ENCODE measurements around the gene SOX12.

The SOX12 gene

GRCh38 chr20:325045-325888, at the start of gene SOX12:
Gene SOX12, plus strand, starts transcription at chr20:325552. Its CDS starts 373 bp downstream, at chr20:325925.
- peak; percentile 91 for DNase-seq

DNA sequence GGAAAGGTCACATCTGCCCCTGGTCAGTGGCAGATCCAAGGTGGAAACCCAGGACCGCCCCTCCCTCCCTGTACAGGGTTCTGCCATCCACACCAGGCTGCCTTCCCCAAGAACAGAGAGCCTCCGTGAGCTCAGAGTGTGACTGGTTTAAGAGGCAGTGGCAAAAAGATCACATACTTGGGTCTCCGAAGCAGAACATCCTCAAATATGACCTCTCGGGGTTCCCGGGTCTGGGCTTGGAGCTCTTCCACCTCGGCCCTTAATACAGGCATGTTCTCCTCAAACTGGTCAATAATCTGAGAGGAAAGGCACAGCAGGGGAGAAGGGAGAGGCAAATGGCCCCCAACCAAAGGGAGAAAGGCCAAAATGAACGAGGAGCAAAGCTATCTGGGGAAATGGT, 49.6 kb upstream of the SOX12 start:
- no peak for DNase-seq

DNA sequence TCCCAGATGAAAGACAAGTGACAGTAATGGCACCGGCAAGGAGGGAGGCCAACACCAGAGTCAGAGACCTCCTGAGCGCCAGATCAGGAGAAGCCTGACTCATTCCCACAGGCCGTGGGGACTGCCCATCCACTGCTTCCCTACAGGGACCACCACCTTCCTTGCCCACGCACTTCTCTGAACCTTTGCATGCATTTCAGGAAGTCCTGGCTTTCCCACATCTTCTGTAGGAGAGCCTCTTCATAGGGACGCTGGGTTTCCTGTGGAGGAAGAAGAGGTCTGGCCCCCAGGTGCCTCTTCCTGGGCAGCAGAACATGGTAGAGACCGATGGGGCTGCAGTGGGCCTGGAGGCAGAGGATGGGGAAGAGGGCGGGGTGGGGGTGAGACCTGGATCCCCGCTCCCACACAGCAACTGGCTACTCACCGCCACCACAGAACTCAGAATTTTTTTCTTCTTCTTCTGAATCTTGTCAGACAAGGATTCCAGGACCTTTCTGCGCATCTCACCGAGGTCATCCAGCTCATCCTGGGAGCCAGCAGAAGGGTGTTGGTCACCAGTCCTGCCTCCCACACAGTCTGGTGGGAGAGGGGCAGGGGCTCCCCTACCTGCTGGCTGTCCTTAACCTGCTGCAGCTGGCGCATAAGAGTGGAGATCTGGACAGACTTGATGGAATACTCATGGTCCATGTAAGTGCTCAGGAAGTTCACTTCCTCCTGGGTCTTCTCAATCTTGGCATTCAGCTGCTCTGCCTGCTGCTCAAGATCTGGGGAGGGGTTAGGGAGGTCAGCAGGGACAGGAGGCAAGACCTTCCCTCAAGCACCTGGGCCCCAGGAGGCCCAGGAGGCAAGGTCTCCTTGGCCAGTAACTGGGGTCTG, 48.5 kb upstream of the SOX12 start:
- DNase-seq: no peak

GRCh38 chr20:277496-277781, 47.9 kb upstream of the SOX12 start:
- DNase-seq: no peak

DNA sequence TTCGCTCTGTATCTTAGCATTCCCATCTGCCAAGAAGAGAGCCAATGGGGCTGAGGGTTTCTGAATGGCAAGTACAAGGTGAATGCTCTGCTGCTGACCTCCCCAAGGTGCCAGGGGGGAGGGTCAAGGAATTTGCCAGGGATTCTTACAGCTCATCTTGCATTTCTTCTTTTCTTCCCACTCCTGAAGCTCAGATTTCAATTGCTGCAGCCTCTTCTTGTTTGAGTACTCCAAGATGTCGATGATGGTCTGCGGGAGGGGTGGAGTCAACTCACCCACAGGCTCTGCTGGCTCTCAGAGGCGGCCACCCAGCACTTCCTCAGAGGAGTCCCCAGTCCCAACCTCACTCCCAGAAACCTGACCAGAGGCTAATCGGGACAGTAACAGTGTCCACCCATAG, 47.2 kb upstream of the SOX12 start:
- no peak for DNase-seq

DNA sequence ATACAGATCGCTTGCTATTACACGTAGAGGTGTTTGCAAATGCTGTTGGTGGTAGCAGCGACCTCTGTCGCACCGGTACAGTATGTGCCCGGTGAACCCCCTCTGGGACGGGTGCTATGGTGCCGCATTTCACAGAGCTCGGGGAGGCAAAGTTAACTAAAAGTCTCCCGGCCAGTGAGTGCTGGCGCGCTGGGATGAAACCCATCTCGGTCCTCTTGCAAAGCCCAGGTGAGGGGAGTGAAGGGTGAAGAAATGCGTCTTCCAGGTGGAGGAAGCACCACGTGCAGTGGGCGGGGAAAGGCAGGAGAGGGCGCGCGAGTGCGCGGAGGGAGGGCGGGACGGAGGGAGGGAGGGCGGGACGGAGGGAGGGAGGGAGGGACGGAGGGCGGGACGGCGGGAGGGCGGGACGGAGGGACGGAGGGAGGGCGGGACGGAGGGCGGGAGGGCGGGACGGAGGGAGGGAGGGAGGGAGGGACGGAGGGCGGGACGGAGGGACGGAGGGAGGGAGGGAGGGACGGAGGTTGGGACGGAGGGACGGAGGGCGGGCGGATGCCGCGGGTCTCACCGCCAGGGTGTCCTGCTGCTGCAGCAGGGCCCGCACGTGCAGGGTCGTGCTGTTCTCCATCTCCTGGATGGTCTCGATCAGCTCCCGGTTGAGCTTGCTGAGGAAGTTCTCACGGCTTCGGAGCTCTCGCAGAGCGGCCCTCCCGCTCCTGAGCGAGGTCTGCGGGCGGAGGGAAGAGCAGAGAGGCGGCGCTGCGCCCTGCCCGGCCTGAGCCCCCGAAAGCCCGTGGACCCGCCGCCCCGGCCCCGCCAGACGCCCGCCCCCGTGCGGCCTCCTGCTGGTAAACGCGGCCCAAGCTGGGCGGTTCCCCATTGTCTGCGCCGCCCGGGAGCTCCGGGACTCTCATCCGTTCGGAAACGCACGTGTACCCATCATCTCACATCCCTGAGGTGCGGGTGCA, 46.5 kb upstream of the SOX12 start:
- DNase-seq: no peak

DNA sequence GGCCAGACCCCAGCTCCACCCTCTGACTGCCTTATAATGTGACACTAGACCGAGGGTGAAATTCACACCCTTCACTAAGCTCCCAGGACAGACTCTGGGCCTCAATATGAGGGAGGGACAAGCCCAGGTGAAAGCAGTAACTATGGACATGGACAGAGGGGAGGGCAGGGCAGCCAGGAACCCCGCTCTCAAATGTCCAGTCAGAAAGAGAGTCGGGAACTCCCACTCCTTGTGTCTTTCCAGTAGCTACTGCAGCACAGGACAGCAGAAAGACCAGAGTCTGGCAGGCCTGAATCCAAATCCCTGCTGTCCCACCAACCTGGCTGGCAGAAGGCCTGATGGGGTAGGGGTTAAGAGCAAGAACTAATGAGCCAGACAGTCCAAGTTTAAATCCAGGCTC, 41.2 kb upstream of the SOX12 start:
- DNase-seq: no peak

GRCh38 chr20:286508-286907, 38.8 kb upstream of the SOX12 start:
- no peak for DNase-seq

DNA sequence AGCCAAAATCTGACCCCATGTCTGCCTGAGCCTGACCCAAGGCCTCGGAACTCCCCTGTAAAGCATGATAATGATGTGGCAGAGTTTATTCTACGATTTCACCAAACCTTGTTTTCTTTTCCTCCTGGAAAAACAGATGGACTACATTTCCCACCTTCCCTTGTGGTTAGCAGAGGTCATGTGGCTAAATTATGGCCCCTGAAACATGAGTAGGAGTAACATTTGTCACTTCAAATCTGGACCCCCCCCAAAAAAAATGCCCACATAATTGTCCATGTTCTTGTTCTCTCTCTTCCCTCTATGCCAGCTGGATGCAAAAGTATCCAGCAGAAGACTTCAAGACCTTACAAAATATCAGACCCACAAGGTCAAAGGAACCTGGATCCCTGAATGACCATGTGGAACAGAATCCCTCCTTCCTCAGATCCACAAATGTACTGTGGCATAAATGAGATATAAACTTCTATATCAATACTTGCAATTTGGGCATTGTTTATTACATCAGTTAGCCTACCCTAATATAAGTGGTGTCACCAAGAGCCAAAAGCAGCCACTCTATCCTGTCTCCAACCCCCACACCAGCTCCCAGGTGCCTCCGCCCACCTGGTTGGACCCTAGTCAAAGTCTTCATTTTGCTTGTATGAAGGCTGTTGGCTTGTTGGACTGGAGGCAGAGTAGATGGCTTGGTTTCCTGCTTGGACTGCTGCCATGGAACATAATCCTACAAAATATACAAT, 36.2 kb upstream of the SOX12 start:
- no peak for DNase-seq

DNA sequence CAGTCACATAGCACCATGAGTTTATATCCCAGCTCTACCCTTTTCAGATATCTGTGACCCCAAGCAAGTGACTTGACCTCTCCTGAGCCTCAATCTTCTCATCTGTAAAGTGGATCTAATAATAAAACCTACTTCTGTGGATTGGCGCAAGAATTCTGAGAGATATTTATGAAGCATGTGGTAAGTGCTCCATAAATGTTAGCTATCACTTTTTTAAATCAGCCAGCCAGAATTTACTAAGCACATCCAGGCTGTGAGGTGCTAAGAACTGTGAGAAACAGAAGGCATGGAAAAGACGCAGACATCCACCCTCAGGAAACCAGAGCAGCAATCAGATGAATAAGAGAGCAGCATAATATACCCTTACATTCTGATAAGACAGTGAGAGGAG, 35.7 kb upstream of the SOX12 start:
- no peak for DNase-seq

DNA sequence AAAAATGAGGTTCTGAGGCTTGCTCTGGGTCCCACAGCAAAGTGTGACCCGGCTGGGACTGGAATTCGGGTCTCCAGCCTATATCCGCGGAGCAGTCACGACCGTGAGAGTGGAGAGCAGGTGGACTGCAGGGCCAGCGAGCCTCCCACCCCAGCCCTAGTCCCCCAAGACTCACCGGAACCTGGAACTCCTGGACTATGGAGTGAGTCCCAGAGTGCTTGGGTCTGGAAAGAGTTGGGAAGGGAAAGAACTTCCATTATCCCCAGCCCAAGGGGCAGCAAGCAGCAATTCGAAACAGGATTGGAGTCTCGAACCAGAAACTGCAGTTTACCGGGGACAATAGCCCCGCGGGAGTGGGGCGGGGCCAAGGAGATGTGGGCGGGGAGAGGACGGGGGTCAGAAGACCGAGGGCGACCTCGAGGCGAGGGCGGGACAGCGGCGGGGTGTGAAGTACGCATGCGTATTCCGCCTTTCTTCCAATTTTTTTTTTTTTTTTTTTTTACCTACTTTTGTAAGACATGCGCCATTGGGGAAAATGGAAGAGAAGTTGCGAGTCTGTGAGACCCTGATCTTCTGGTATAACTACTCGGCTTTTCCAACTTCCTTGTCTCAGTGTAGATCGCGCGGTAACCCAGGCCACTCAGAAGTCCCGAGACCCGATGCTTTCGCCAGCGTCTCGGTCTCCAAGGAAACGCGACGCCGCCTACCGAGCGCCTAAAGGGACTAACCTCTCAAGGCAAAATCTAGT, 35.1 kb upstream of the SOX12 start, which contains the start of gene C20orf96:
TSS of gene C20orf96 (minus strand) at position 667 of the 748 bp plus-strand sequence. CDS start at position 527, 140 bp downstream.
- DNase-seq: peak; percentile 82

- no peak for DNase-seq
These were observed 30.8 kb upstream of the SOX12 start for GRCh38 chr20:294602-295001.

GRCh38 chr20:295804-296203, 29.5 kb upstream of the SOX12 start:
- DNase-seq: no peak

DNA sequence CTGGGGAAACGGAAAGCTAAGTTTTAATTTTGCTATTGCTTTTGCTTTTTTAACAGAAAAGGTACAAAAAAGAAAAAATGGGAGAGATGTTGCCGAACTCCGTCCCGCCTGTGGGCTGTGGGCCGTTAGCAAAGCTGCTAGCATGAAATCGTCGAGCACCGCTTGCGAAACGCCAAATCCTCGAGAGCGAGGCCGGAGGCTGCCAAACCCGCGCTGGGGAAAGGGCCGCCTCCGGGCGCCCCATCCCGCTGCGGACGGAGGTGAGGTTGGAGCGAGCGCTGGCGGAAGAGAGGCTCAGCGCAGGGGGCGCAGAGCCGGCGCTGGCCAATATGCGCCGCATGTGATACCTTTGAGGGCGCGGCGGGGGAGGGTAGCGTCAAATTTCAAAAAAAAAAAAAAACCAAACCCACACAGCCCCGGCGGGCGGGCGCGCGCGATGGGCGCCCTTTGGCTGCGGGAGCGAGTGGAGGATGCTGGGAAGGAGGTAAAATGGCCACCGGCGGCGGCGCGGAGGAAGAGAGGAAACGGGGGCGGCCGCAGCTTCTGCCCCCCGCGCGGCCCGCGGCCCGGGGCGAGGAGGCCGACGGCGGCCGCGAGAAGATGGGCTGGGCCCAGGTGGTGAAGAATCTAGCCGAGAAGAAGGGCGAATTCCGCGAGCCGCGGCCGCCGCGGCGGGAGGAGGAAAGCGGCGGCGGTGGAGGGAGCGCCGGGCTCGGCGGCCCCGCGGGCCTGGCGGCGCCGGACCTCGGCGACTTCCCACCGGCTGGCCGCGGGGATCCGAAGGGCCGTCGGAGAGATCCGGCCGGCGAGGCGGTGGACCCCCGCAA, 28.0 kb upstream of the SOX12 start, which contains the start of gene ZCCHC3:
TSS of gene ZCCHC3 (plus strand) at position 473 of the 827 bp plus-strand sequence. CDS start at position 490, 17 bp downstream.
- DNase-seq: peak; percentile 95

DNA sequence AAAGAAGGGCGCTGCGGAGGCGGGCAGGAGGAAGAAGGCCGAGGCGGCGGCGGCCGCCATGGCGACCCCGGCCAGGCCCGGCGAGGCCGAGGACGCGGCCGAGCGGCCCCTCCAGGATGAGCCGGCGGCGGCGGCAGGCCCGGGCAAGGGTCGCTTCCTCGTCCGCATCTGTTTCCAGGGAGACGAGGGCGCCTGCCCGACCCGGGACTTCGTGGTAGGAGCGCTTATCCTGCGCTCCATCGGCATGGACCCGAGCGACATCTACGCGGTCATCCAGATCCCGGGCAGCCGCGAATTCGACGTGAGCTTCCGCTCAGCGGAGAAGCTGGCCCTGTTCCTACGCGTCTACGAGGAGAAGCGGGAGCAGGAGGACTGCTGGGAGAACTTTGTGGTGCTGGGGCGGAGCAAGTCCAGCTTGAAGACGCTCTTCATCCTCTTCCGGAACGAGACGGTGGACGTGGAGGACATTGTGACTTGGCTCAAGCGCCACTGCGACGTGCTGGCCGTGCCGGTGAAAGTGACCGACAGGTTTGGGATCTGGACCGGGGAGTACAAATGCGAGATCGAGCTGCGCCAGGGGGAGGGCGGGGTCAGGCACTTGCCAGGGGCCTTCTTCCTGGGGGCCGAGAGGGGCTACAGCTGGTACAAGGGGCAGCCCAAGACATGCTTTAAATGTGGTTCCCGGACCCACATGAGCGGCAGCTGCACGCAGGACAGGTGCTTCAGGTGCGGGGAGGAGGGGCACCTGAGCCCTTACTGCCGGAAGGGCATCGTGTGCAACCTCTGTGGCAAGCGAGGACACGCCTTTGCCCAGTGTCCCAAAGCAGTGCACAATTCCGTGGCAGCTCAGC, 27.2 kb upstream of the SOX12 start:
- DNase-seq: peak; percentile 89

DNA sequence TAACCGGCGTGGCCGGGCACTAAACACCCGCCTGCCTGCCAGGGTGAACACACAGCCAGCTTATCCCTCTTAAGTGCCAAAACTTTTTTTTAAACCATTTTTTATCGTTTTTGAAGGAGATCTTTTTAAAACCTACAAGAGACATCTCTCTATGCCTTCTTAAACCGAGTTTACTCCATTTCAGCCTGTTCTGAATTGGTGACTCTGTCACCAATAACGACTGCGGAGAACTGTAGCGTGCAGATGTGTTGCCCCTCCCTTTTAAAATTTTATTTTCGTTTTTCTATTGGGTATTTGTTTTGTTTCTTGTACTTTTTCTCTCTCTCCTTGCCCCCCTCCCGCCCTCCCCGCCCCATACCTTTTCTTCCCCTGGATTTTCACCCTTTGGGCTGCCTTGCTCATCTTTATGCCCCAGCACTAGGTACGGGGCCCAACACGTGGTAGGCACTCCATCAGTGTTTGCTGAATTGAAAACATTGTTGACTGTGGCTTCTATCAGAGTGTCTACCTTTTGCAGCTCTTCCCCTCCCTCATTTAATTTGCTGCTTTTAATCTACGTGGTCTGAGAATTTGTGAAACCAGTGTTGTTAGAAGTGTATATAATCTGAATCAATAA, 26.5 kb upstream of the SOX12 start:
- no peak for DNase-seq

DNA sequence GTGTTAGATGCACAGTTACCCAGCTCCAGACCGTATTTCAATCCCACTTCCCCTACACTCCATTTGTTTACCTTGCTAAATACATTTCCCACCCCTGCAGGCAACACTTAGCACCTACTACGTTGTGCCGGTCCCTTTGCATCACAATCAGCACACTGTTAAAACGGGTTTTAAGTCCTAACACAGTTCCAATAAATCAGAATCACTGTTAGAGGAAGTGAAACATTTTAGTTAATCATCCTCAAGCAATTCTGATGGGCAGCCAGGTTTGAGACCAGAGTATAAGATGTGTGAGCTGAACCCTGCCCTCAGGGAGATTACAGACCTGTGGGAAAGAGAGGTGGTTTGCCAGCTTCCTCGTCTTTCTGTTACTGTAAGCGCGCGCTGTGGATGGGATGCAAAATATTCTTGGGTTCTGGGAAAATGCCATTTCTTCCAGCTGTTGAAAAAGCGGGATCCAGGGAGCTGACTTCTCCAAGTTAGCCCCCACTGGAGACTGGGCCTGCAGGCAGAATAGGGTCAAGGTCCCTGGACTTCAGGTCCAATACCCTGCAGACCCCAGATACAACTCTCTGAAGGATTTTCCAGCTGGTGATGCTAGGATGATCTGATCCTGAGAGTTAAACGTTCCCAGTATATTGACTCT, 24.9 kb upstream of the SOX12 start:
- DNase-seq: no peak
